ENCODE results near the gene PRTFDC1.

Gene PRTFDC1

GRCh38 chr10:24882047-24882698, 70.2 kb downstream of the PRTFDC1 start:
- H3K36me3 ChIP-seq (ENCODE audit: control insufficient read depth, insufficient read depth, low read length): no peaks in the 10 kb centered on the region
- no peak overlapping the region for H3K4me3 ChIP-seq (ENCODE audit: low read depth, low read length)
- H3K9me3 ChIP-seq (ENCODE audit: control insufficient read depth, insufficient read depth, low read length): no peaks in the 10 kb centered on the region
- H3K4me1 ChIP-seq (ENCODE audit: control insufficient read depth, insufficient read depth, low read length): peaks cover 3% of the 10 kb centered on the region
- no peak overlapping the region for H3K9ac ChIP-seq (ENCODE audit: low read depth, low read length)
- no peaks in the 10 kb centered on the region for H3K27me3 ChIP-seq (ENCODE audit: control insufficient read depth, insufficient read depth, low read length)

- no peak overlapping the region for H3K9ac ChIP-seq (ENCODE audit: low read depth, low read length)
- H3K4me3 ChIP-seq (ENCODE audit: low read depth, low read length): no peak overlapping the region
- no peaks in the 10 kb centered on the region for H3K36me3 ChIP-seq (ENCODE audit: control insufficient read depth, insufficient read depth, low read length)
- no peaks in the 10 kb centered on the region for H3K9me3 ChIP-seq (ENCODE audit: control insufficient read depth, insufficient read depth, low read length)
- H3K27me3 ChIP-seq (ENCODE audit: control insufficient read depth, insufficient read depth, low read length): no peaks in the 10 kb centered on the region
- H3K4me1 ChIP-seq (ENCODE audit: control insufficient read depth, insufficient read depth, low read length): peaks cover 3% of the 10 kb centered on the region
Observed at GRCh38 chr10:24879861-24880260, 72.5 kb downstream of the PRTFDC1 start.

DNA sequence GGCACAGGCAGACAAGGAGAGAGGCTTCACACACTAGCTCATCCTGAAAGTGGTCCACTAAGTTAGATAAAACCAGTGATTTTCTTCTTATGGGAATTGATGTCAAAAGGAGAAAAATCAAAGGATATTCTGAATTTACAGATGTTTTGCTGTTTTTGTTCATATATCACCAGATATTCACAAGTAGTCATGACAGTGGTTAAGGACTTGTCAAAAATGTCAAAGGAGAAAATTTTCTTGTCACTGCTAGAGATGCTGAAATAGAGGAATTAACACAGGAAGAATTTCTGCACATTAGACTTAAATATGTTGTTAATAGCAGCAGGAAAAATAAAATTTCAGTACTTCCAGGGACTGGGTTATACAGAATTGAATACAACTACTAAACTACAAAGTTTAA, 78.3 kb downstream of the PRTFDC1 start:
- no peaks in the 10 kb centered on the region for H3K9me3 ChIP-seq (ENCODE audit: control insufficient read depth, insufficient read depth, low read length)
- no peaks in the 10 kb centered on the region for H3K36me3 ChIP-seq (ENCODE audit: control insufficient read depth, insufficient read depth, low read length)
- no peaks in the 10 kb centered on the region for H3K27me3 ChIP-seq (ENCODE audit: control insufficient read depth, insufficient read depth, low read length)
- no peak overlapping the region for H3K4me3 ChIP-seq (ENCODE audit: low read depth, low read length)
- H3K9ac ChIP-seq (ENCODE audit: low read depth, low read length): no peak overlapping the region
- no peaks in the 10 kb centered on the region for H3K4me1 ChIP-seq (ENCODE audit: control insufficient read depth, insufficient read depth, low read length)

DNA sequence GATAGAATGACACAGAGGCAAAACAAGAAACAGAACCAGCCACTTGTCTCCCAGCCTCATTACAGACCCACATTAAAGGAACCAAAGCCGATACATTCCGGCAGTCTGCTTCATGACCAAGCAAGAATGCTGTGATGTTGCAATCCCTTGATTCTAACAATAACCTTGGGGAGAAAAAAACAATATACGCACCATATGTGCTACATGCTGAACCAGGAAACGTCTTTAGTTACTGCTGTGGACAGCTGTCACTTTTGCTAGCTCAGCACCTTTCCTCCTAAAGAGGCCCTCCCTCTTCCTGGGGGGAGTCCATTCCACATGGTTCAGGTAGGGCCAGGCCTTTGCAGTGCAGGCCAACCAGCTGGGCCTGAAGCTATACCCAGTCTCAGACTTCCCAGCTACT, 79.1 kb downstream of the PRTFDC1 start:
- Histone ChIP-seq H3K9ac (ENCODE audit: low read depth, low read length) (no peak overlapping the region), H3K27me3 (ENCODE audit: control insufficient read depth, insufficient read depth, low read length) (no peaks in the 10 kb centered on the region), H3K4me1 (ENCODE audit: control insufficient read depth, insufficient read depth, low read length) (no peaks in the 10 kb centered on the region), H3K9me3 (ENCODE audit: control insufficient read depth, insufficient read depth, low read length) (no peaks in the 10 kb centered on the region), H3K4me3 (ENCODE audit: low read depth, low read length) (no peak overlapping the region), H3K36me3 (ENCODE audit: control insufficient read depth, insufficient read depth, low read length) (no peaks in the 10 kb centered on the region)

DNA sequence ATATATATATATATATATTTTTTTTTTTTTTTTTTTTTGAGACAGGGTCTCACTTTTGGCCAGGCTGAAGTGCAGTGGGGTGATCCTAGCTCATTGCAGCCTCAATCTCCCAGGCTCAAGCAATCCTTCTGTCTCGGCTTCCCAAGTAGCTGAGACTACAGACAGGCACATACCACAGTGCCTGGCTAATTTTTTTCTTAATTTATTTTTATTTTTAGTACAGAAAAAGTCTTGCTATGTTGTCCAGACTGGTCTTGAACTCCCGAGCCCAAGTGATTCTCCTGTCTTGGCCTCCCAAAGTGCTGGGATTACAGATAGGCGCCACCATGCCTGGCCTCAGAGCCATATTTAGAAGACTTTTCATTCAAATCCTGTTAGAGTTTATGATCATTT, 79.6 kb downstream of the PRTFDC1 start:
- no peaks in the 10 kb centered on the region for H3K36me3 ChIP-seq (ENCODE audit: control insufficient read depth, insufficient read depth, low read length)
- H3K4me3 ChIP-seq (ENCODE audit: low read depth, low read length): no peak overlapping the region
- H3K27me3 ChIP-seq (ENCODE audit: control insufficient read depth, insufficient read depth, low read length): no peaks in the 10 kb centered on the region
- no peaks in the 10 kb centered on the region for H3K4me1 ChIP-seq (ENCODE audit: control insufficient read depth, insufficient read depth, low read length)
- H3K9me3 ChIP-seq (ENCODE audit: control insufficient read depth, insufficient read depth, low read length): no peaks in the 10 kb centered on the region
- no peak overlapping the region for H3K9ac ChIP-seq (ENCODE audit: low read depth, low read length)

- no peaks in the 10 kb centered on the region for H3K27me3 ChIP-seq (ENCODE audit: control insufficient read depth, insufficient read depth, low read length)
- no peak overlapping the region for H3K4me3 ChIP-seq (ENCODE audit: low read depth, low read length)
- no peaks in the 10 kb centered on the region for H3K9me3 ChIP-seq (ENCODE audit: control insufficient read depth, insufficient read depth, low read length)
- no peaks in the 10 kb centered on the region for H3K4me1 ChIP-seq (ENCODE audit: control insufficient read depth, insufficient read depth, low read length)
- H3K9ac ChIP-seq (ENCODE audit: low read depth, low read length): no peak overlapping the region
- H3K36me3 ChIP-seq (ENCODE audit: control insufficient read depth, insufficient read depth, low read length): no peaks in the 10 kb centered on the region
Observed at GRCh38 chr10:24872049-24872789, 80.2 kb downstream of the PRTFDC1 start.

- peaks cover 3% of the 10 kb centered on the region for H3K4me1 ChIP-seq (ENCODE audit: control insufficient read depth, insufficient read depth, low read length)
- H3K27me3 ChIP-seq (ENCODE audit: control insufficient read depth, insufficient read depth, low read length): no peaks in the 10 kb centered on the region
- H3K9me3 ChIP-seq (ENCODE audit: control insufficient read depth, insufficient read depth, low read length): no peaks in the 10 kb centered on the region
- no peaks in the 10 kb centered on the region for H3K36me3 ChIP-seq (ENCODE audit: control insufficient read depth, insufficient read depth, low read length)
- H3K4me3 ChIP-seq (ENCODE audit: low read depth, low read length): no peak overlapping the region
- no peak overlapping the region for H3K9ac ChIP-seq (ENCODE audit: low read depth, low read length)
Observed at GRCh38 chr10:24871011-24871935, 81.1 kb downstream of the PRTFDC1 start.

GRCh38 chr10:24869354-24870015, 82.9 kb downstream of the PRTFDC1 start:
- Histone ChIP-seq H3K9me3 (ENCODE audit: control insufficient read depth, insufficient read depth, low read length) (no peaks in the 10 kb centered on the region), H3K9ac (ENCODE audit: low read depth, low read length) (no peak overlapping the region), H3K4me3 (ENCODE audit: low read depth, low read length) (no peak overlapping the region), H3K27me3 (ENCODE audit: control insufficient read depth, insufficient read depth, low read length) (no peaks in the 10 kb centered on the region), H3K36me3 (ENCODE audit: control insufficient read depth, insufficient read depth, low read length) (no peaks in the 10 kb centered on the region), H3K4me1 (ENCODE audit: control insufficient read depth, insufficient read depth, low read length) (peaks cover 3% of the 10 kb centered on the region)

DNA sequence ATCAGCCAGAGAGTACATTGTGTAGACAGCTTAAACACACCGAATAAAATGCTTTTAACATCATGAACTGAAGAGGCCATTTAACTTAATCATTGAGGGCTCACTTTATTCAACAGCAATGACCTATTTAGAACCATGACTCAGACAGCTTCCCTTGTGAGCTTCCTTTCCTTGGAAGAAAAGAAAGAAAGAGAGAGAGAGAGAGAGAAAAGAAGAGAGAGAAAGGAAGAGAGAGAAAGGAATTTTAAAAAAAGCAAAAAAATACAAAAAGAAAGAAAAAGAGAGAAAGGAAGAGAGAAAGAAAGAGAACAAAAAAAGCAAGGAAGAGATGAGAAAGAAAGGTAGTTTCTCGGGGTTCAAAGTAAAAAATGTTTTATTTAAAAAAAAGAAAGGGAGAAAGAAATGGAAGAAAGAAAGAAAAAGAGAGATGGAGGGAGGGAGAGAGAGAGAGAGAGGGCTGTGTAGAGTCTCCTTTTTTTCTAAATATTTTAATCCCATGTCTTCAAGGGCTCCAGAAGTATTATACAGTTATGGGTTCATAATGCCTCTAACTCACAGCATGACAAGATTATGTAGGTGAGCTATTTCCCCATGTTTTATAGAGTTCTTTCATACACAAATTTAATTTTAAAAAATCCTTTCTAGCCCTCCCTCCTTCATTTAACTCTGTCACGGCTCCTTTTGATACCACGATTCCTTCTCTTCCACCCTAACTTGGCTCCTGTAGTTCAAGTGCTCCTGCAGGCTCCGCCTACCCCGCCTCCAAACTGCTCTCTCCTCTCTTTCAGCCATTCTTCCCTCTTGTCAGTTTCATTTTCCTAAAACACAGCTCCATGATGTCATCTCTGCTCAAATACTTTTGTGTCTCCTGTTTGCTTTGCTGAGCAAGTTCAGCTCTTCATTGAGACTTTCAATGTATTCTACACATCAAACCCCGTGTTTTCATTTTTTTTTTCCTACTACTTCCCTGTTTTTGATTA, 85.5 kb downstream of the PRTFDC1 start:
- H3K9me3 ChIP-seq (ENCODE audit: control insufficient read depth, insufficient read depth, low read length): no peaks in the 10 kb centered on the region
- H3K4me3 ChIP-seq (ENCODE audit: low read depth, low read length): no peak overlapping the region
- H3K36me3 ChIP-seq (ENCODE audit: control insufficient read depth, insufficient read depth, low read length): no peaks in the 10 kb centered on the region
- H3K4me1 ChIP-seq (ENCODE audit: control insufficient read depth, insufficient read depth, low read length): peaks cover 3% of the 10 kb centered on the region
- no peaks in the 10 kb centered on the region for H3K27me3 ChIP-seq (ENCODE audit: control insufficient read depth, insufficient read depth, low read length)
- H3K9ac ChIP-seq (ENCODE audit: low read depth, low read length): no peak overlapping the region

GRCh38 chr10:24865783-24866182, 86.6 kb downstream of the PRTFDC1 start:
- Histone ChIP-seq H3K27me3 (ENCODE audit: control insufficient read depth, insufficient read depth, low read length) (no peaks in the 10 kb centered on the region), H3K9me3 (ENCODE audit: control insufficient read depth, insufficient read depth, low read length) (no peaks in the 10 kb centered on the region), H3K9ac (ENCODE audit: low read depth, low read length) (no peak overlapping the region), H3K36me3 (ENCODE audit: control insufficient read depth, insufficient read depth, low read length) (no peaks in the 10 kb centered on the region), H3K4me1 (ENCODE audit: control insufficient read depth, insufficient read depth, low read length) (peaks cover 3% of the 10 kb centered on the region), H3K4me3 (ENCODE audit: low read depth, low read length) (no peak overlapping the region)

Data from iPS-15b (cell line).